Large intestine (tissue), 3 donors: ENCODE data around the gene SUPT6H. TPM values are rescaled to one million over a fixed set of nuclear protein-coding genes. Genes with fewer than 3 reads are reported as not detected.

Experiments
- DNase-seq, 2 donors: peaks; one replicate each; pipeline versions ENCODE4 v3.0.0 to v3.0.0-alpha.2; 2013
- H3K27ac ChIP-seq: one replicate; pipeline ENCODE4 v1.5.1; 2013; ENCODE audit warnings: low read length
- H3K27me3 ChIP-seq: 2 replicates; pipeline ENCODE4 v1.6.1; 2013; ENCODE audit warnings: low read length; ENCODE audit not compliant: control insufficient read depth, insufficient read depth
- H3K36me3 ChIP-seq: 2 replicates; pipeline ENCODE4 v1.6.1; 2013; ENCODE audit warnings: low read length; ENCODE audit not compliant: control insufficient read depth, insufficient read depth
- H3K4me1 ChIP-seq: one replicate; pipeline ENCODE4 v1.6.1; 2013; ENCODE audit warnings: low read length; ENCODE audit not compliant: control insufficient read depth, insufficient read depth
- H3K4me3 ChIP-seq: one replicate; pipeline ENCODE4 v1.5.1; 2013; ENCODE audit warnings: low read length
- H3K9me3 ChIP-seq: one replicate; pipeline ENCODE4 v1.6.1; 2013; ENCODE audit warnings: mild to moderate bottlenecking, low read depth, low read length, moderate library complexity; ENCODE audit not compliant: control insufficient read depth
- WGBS: methylation state at CpG from one replicate; pipeline ENCODE4 v1.1.5; 2013; ENCODE audit warnings: low lambda C conversion rate; ENCODE audit not compliant: insufficient coverage; 5-methylcytosine and 5-hydroxymethylcytosine counted together
- polyA plus RNA-seq: library from polyadenylated mRNA; unstranded; fragments of 120-200 nt; gene quantifications from one replicate; pipeline ENCODE4 v1.2.1, GENCODE V29; 2013

Gene SUPT6H
- polyA plus RNA-seq, 1 donor = 65.9 TPM

DNA sequence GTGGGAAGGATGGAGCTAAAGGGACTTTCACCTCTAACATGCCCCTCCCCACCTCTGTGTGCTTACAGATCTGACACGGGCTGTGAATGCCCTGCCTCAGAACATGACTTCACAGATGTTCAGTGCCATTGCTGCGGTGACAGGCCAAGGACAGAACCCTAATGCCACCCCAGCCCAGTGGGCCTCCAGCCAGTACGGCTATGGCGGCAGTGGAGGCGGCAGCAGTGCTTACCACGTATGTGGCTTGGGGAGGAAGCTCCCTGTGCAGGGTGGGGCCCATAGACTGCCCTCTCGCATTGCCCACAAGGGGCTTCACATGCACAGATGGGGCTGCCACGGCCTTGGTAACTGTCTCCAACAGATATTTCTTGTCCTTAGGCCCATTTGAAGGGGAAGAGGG is 38.3 kb downstream of the SUPT6H start:
- WGBS = no CpG with 5 or more reads among the region's 8 CpGs
- no peak overlapping the region for H3K27ac ChIP-seq
- H3K36me3 ChIP-seq = peaks cover 92% of the 10 kb centered on the region

DNA sequence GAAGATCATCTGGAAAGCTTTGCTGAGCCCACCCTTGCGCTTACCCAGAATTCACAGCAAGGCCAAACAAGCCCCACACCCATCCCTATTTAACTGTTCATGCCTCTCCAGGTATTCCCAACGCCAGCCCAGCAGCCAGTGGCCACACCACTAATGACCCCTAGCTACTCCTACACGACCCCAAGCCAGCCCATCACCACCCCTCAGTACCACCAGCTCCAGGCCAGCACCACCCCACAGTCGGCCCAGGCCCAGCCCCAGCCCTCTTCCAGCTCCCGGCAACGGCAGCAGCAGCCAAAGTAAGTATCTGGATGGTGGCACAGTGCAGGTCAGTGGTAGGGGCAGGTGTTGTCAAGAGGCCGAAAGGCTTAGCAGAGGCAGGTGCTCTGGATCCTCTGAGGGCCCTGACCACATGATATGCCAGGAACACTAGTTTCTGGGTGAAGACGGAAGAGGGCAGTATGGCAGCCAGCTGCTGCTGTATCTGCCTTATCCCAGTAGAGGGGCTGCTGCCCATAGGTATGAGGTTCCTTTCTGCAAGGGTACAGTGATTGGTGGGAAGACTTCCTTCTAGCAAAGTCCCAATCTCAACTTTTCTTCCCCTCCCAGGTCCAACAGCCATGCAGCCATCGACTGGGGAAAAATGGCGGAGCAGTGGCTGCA is 39.0 kb downstream of the SUPT6H start:
- Histone ChIP-seq H3K36me3 (peaks cover 92% of the 10 kb centered on the region), H3K9me3 (no peaks in the 10 kb centered on the region), H3K27me3 (no peaks in the 10 kb centered on the region), H3K4me3 (no peak overlapping the region), H3K4me1 (peaks cover 39% of the 10 kb centered on the region), H3K27ac (no peak overlapping the region)
- no peak for DNase-seq
- no CpG with 5 or more reads among the region's 10 CpGs for WGBS

More for the DNA sequence above, 38.3 kb downstream of the SUPT6H start:
- H3K4me3 ChIP-seq = no peak overlapping the region
- no peaks in the 10 kb centered on the region for H3K27me3 ChIP-seq
- peaks cover 39% of the 10 kb centered on the region for H3K4me1 ChIP-seq
- no peak for DNase-seq
- no peaks in the 10 kb centered on the region for H3K9me3 ChIP-seq

DNA sequence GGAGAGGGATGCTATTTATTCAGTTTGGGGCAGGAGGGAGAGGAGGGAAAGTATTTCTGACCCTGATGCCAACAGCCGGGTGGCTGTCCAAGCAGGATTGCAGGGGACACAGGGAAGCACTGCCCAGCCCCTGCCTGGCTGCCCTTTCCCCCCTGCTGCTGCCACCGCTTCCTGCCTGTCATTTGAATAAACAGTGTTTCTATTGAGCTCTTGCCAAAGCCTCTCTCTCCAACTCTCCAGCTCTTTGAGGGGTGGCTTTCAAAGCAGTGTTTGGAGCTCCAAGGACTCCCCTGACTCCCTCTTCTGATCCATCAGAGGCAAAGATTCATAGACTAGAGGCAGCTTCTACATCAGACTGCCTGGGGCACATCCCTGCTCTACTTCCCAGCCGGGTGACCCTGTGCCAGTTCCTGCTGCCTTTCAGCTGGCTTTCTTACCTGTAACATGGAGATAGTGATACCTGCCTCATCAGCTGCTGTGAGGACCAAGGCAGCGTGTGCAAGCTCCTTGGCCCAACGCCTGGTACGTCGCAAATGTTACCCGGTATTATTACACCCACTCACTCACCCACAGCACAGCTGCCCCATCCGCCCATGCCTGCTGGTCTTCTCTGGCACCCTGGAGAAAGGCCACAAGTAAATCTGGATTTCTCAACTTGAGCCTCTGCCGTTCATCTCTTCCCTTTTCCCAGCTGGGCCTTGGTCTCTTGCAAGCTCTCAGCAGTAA is 40.2 kb downstream of the SUPT6H start:
- H3K4me3 ChIP-seq = no peak overlapping the region
- H3K27ac ChIP-seq = no peak overlapping the region
- H3K27me3 ChIP-seq = no peaks in the 10 kb centered on the region
- DNase-seq = no peak
- no peaks in the 10 kb centered on the region for H3K9me3 ChIP-seq
- WGBS = no CpG with 5 or more reads among the region's 10 CpGs
- peaks cover 86% of the 10 kb centered on the region for H3K36me3 ChIP-seq
- peaks cover 32% of the 10 kb centered on the region for H3K4me1 ChIP-seq

DNA sequence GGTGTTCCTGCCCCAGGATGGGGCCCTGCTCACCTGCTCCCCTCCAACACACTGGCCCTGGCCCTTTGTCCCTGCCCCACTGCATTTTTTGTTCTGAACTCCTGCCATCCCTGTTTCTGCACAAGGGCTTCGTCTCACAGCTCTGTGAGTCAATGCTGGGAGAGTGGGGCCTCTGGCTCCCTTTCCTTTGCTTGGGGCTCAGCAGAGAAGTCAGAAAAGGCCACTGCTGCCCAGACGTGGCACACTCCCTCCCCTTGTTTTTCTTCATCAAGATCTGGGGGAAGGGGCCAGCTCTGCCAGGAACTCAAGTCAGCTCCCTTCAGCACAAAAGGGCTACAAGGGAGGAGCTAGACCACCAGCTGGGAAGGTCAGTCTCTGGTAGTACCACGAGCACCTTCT is 40.7 kb downstream of the SUPT6H start:
- no peak overlapping the region for H3K27ac ChIP-seq
- peaks cover 80% of the 10 kb centered on the region for H3K36me3 ChIP-seq
- no CpG with 5 or more reads among the region's 3 CpGs for WGBS
- no peaks in the 10 kb centered on the region for H3K9me3 ChIP-seq
- H3K4me1 ChIP-seq = peaks cover 26% of the 10 kb centered on the region
- DNase-seq = no peak
- H3K4me3 ChIP-seq = no peak overlapping the region
- H3K27me3 ChIP-seq = no peaks in the 10 kb centered on the region

DNA sequence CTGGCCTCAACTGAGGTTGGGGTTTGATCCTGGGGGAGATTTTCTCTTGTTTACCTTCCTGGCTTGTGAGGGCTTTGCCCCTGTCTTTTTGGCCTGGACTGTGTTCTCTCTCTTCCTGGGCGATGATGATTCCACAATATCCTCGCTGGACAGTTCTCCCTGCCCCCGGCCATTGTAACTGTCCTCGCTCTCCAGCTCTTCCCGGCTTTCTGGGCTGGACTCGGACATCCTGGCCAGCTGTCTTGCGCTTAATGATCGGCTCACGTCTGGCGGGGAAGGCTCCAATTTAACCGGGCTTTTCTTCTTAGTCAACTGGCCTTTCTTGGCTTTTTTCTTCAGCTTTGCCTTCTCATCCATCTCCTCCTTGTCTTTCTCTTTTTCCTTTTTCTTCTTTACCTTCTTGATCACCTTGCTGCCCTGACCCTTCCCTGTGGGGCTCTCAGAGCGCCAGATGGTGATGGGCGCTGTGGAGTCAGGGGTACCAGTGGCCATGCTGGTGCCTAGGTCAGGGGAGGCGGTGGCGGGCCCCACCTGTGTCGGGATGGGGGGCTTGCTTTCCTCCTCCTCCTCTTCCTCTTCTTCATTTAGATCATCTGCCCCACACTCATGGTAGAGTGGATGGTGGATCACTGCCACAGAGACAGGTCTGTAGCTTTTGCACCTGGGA is 41.7 kb downstream of the SUPT6H start:
- Histone ChIP-seq H3K9me3 (no peaks in the 10 kb centered on the region), H3K27me3 (no peaks in the 10 kb centered on the region), H3K4me3 (no peak overlapping the region), H3K27ac (no peak overlapping the region), H3K4me1 (peaks cover 19% of the 10 kb centered on the region), H3K36me3 (peaks cover 73% of the 10 kb centered on the region)
- no peak for DNase-seq
- WGBS = 85% methylated on average over 5 of the region's 16 CpGs

DNA sequence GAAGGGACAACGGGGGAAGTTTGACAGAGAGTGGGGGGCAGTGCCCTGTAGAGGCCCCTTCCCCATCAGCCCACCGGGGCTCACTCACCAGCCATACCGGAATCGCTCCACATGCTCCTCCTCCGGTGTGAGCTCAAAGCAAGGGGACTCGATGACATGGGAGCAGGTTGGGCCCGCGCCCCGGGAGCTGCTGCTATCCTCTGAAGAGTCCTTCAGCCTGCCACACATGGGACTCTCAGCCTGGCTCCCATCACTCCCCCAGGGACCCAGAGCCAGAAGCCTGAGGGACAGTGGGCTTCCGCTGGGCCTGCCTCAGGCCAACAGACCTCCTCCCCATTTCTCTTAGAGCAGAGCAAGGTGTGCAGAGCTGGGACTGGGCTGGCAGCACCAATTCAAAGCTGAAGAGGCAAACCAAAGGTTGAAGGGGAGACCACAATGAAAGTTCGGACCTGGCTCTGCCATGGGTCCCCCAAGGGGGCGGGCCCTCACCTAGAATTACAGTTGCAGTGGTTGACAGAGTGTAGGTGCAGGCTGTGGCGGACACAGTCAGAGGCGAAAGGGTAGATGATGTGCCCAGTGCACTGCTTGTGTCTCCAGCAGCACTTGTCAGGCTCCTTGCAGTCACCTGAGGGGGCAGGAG is 42.3 kb downstream of the SUPT6H start:
- H3K4me3 ChIP-seq = no peak overlapping the region
- H3K9me3 ChIP-seq = no peaks in the 10 kb centered on the region
- H3K27ac ChIP-seq = no peak overlapping the region
- no CpG with 5 or more reads among the region's 14 CpGs for WGBS
- DNase-seq = no peak
- peaks cover 66% of the 10 kb centered on the region for H3K36me3 ChIP-seq
- H3K4me1 ChIP-seq = peaks cover 13% of the 10 kb centered on the region
- H3K27me3 ChIP-seq = no peaks in the 10 kb centered on the region

DNA sequence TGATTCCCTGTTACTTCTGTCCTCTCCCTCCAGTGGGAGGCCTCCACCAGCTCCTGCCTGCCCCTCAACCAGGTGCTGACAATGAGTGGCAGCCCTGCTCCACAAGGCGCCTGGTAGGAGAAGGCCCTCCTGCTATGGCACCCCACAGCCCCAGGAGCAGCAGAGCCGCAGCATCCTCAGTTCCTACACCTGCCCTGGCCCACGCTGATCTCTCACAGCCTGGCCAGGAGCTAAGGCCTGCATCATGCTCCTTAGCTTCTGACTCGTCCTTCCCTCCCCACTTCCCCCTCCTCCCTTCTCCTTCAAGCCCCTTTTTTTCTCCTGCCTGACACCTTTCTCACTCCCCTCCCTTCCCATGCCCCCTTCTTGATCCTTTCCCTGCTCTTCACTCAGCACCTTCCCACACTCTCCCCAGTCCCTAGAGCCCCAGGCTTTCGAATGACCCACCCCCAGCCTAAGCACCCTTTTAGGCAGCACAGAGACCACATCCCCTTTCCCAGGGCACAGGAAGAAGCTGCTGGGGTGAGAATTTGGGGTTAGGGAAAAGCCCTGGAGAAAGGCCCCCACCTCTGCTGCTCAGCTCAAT is 43.2 kb downstream of the SUPT6H start:
- no peaks in the 10 kb centered on the region for H3K27me3 ChIP-seq
- peaks cover 58% of the 10 kb centered on the region for H3K36me3 ChIP-seq
- H3K4me3 ChIP-seq = no peak overlapping the region
- WGBS = 60% methylated on average over 1 of the region's 5 CpGs
- H3K4me1 ChIP-seq = peaks cover 12% of the 10 kb centered on the region
- no peak overlapping the region for H3K27ac ChIP-seq
- no peak for DNase-seq
- H3K9me3 ChIP-seq = no peaks in the 10 kb centered on the region

DNA sequence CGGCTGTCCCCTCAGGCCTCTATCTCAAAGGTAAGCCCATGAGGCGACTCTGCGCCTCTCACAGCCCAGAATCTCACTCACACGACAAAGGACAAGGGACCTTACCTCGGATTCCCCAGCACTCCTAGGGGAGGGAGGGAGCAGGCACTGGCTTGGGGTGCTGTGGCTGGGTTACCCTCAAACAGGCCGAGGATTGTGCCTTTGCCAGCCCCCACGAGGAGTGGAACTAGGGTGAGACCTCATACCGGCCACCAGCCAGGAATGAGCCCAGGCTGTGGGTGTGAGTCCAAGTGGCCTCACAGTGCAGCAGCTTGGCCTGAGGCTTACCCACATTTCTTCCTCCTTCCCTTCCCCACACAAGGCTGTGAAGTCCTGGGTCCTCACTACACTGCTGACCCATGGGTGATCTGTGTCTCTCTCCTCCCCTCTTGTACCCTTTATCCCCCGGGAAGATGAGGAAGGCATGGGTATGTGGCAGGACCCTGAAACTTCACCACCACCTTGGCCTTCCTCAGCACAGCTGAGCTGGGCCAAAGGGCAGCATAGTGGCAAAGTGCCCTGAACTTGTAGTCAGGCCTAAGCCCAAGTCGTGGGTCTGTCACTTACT is 43.8 kb downstream of the SUPT6H start:
- no peak overlapping the region for H3K27ac ChIP-seq
- peaks cover 10% of the 10 kb centered on the region for H3K4me1 ChIP-seq
- DNase-seq = no peak
- no peaks in the 10 kb centered on the region for H3K9me3 ChIP-seq
- no CpG with 5 or more reads among the region's 10 CpGs for WGBS
- H3K27me3 ChIP-seq = no peaks in the 10 kb centered on the region
- H3K4me3 ChIP-seq = no peak overlapping the region
- peaks cover 51% of the 10 kb centered on the region for H3K36me3 ChIP-seq

DNA sequence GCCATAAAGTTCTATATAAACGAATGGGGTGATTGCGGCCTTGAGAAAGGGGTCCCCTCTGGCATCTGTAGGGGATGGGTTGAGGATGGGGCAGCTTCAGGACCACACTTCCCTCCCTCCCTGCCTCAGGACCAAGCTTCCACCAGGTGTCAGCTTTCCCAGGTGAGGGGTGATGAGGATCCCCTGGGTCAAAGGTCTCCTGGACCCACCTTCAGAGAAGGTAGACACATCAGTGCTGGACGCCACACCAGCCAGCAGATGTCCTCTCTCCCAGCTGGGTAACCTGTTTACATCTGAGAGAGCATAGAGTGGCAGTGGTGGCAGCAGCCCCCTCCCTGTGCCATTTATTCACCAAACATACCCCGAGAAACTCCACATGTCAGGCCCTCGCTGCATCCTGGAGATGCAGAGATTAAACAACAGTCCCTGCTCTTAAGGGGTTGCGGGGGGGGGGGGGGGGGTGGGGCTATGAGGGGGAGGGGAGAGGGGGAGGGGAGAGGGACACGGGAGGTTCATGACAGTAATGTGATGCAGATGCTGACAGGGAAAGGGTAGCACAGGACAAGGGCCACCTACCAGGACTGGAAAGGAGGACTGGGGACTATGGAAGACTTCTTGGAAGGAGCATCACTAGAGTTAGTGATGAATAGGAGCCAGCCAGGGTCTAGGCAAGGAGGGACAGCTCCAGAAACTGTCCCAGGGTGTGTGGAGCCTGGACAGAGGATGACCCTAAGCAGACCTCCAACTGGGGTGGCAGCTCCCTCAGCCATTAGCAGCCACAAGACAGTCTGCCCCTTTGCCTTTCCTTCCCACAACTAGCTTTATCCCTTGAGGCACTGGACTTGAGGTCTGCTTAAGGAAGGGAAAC is 44.7 kb downstream of the SUPT6H start:
- H3K27ac ChIP-seq = no peak overlapping the region
- peaks cover 14% of the 10 kb centered on the region for H3K4me1 ChIP-seq
- H3K27me3 ChIP-seq = no peaks in the 10 kb centered on the region
- whole genome bisulfite sequencing = no CpG with 5 or more reads among the region's 7 CpGs
- DNase-seq = no peak
- H3K36me3 ChIP-seq = peaks cover 43% of the 10 kb centered on the region
- no peak overlapping the region for H3K4me3 ChIP-seq
- peaks cover under 1% of the 10 kb centered on the region for H3K9me3 ChIP-seq
